Measurements from ENCODE around the gene PRSS1.
"Not testable (repeated sequence)": the region's sequence is repeated elsewhere in the genome, so short reads cannot be mapped to it uniquely, and the experiment has no call there.

GRCh38 chr7:142741932-142742331, 7.3 kb upstream of the PRSS1 start:
- TF ChIP-seq CTCF, POLR2A (IDR thresholded peaks at IDR 0.05): not testable (repeated sequence)

All from esophagus squamous epithelium (tissue), 4 donors.